ENCODE measurements around the gene CXCR2.

GRCh38 chr2:218089259-218089658 lies 36.6 kb upstream of the CXCR2 start:
- TF ChIP-seq POLR2A (IDR thresholded peaks at IDR 0.05), result no peak
- no peak for TF ChIP-seq CTCF (IDR thresholded peaks at IDR 0.05)

All from heart left ventricle (tissue), 13 donors.